NB4 (cell line): ENCODE data around the gene CCM2.

Experiments
- CTCF ChIP-seq: IDR thresholded peaks from one replicate; pipeline ENCODE4 v1.5.1; 2012; ENCODE audit warnings: low read depth, low read length
- MYC ChIP-seq: IDR thresholded peaks from 2 replicates; pipeline ENCODE4 v1.6.1; 2011; ENCODE audit warnings: low read depth, low read length
- POLR2A ChIP-seq: IDR thresholded peaks from 2 replicates; pipeline ENCODE4 v1.6.1; 2011; ENCODE audit warnings: mild to moderate bottlenecking; ENCODE audit not compliant: insufficient read length; ENCODE audit errors: extremely low read depth

- TF ChIP-seq POLR2A (peak; percentile 13), CTCF (no peak), MYC (no peak)
Measured at GRCh38 chr7:44982535-44982923, 17.5 kb upstream of the CCM2 start.
